Small intestine (tissue), 7 donors: Measurements from ENCODE around the gene SLC25A45. TPM values are rescaled to one million over a fixed set of nuclear protein-coding genes. Genes with fewer than 3 reads are reported as not detected.

Experiments
- DNase-seq, 2 donors: peaks; one replicate each; pipeline versions ENCODE4 v3.0.0 to v3.0.0-alpha.2; 2013
- FAIRE-seq: peaks from 2 replicates; lab custom pipeline; 2012; peaks lifted over from hg19 to GRCh38; lab: Jason Lieb, UNC
- H3K27ac ChIP-seq, 3 donors: one replicate each; pipeline ENCODE4 v1.5.1; 2013; ENCODE audit warnings: low read length in 2 of 3, mild to moderate bottlenecking in 2 of 3, control low read depth in 1 of 3, inconsistent platforms in 1 of 3, low read depth in 1 of 3, moderate library complexity in 1 of 3
- H3K27me3 ChIP-seq, 3 donors: one replicate each; pipeline ENCODE4 v1.6.1; 2013; ENCODE audit warnings: low read length in 3 of 3, inconsistent platforms in 1 of 3; ENCODE audit not compliant: control insufficient read depth in 3 of 3, insufficient read depth in 3 of 3
- H3K36me3 ChIP-seq, 3 donors: one replicate each; pipeline ENCODE4 v1.6.1; 2013; ENCODE audit warnings: low read length in 3 of 3, inconsistent platforms in 1 of 3, low read depth in 1 of 3, mild to moderate bottlenecking in 1 of 3, moderate library complexity in 1 of 3; ENCODE audit not compliant: control insufficient read depth in 3 of 3, insufficient read depth in 2 of 3
- H3K4me1 ChIP-seq, 3 donors: one replicate each; pipeline ENCODE4 v1.6.1; 2013; ENCODE audit warnings: low read length in 2 of 3, inconsistent platforms in 1 of 3, low read depth in 1 of 3, mild to moderate bottlenecking in 1 of 3, moderate library complexity in 1 of 3; ENCODE audit not compliant: control insufficient read depth in 3 of 3, insufficient read depth in 2 of 3
- H3K4me3 ChIP-seq, 3 donors: one replicate each; pipeline ENCODE4 v1.5.1; 2013; ENCODE audit warnings: low read length in 3 of 3, control low read depth in 1 of 3, inconsistent platforms in 1 of 3, low read depth in 1 of 3, mild to moderate bottlenecking in 1 of 3, moderate library complexity in 1 of 3
- H3K9me3 ChIP-seq, 2 donors: one replicate each; pipeline ENCODE4 v1.6.1; 2013; ENCODE audit warnings: low read depth in 1 of 2, low read length in 1 of 2; ENCODE audit not compliant: control insufficient read depth in 2 of 2, insufficient read depth in 1 of 2
- WGBS, 3 donors: extraction: QIAGEN DNeasy Blood & Tissue Kit; methylation state at CpG; one replicate each; pipeline ENCODE4 v1.1.7; 2013; 5-methylcytosine and 5-hydroxymethylcytosine counted together
- polyA plus RNA-seq, 4 donors: library from polyadenylated mRNA; stranded (reverse) in 3 of 4; unstranded in 1 of 4; fragments of 200-250 nt in 3 of 4; fragments of 120-200 nt in 1 of 4; gene quantifications; one replicate each; pipeline versions ENCODE4 v1.2.1 to v1.2.3, GENCODE V29; 2013
- donor health status: healthy with polysubstance abuse.
- donor health status: control.
- donor health status: control.
- donor health status: Bipolar disorder and iron deficiency.
- donor health status: healthy.

The SLC25A45 gene
- polyA plus RNA-seq, 4 donors: 13.9 to 35.4 (median 22.1) TPM

GRCh38 chr11:65412271-65413076 is 30.0 kb upstream of the SLC25A45 start:
- FAIRE-seq (no peak), DNase-seq (no peak)
- Histone ChIP-seq H3K4me1 (peaks cover 2 to 26% (median 6%) of the 10 kb centered on the region in 3 donors), H3K9me3 (no peaks in the 10 kb centered on the region), H3K36me3 (peaks cover 12 to 67% (median 13%) of the 10 kb centered on the region in 3 donors), H3K27me3 (no peaks in the 10 kb centered on the region), H3K27ac (no peak overlapping the region), H3K4me3 (no peak overlapping the region)
- 81 to 87% (median 82%) methylated on average over 24 of the region's 24 CpGs for WGBS, 3 donors

GRCh38 chr11:65411681-65412070 is 29.2 kb upstream of the SLC25A45 start:
- Histone ChIP-seq H3K9me3 (no peaks in the 10 kb centered on the region), H3K36me3 (peaks cover 12 to 74% (median 13%) of the 10 kb centered on the region in 3 donors), H3K27me3 (no peaks in the 10 kb centered on the region), H3K4me3 (no peak overlapping the region), H3K27ac (no peak overlapping the region), H3K4me1 (peaks cover 0 to 18% (median 6%) of the 10 kb centered on the region in 3 donors)
- DNase-seq (no peak), FAIRE-seq (no peak)
- WGBS, 3 donors: 66 to 86% (median 85%) methylated on average over 5 of the region's 5 CpGs

GRCh38 chr11:65410936-65411680 is 28.7 kb upstream of the SLC25A45 start:
- FAIRE-seq: no peak
- Histone ChIP-seq H3K4me3 (no peak overlapping the region), H3K27ac (no peak overlapping the region), H3K9me3 (no peaks in the 10 kb centered on the region), H3K4me1 (peaks cover 0 to 12% (median 3%) of the 10 kb centered on the region in 3 donors), H3K27me3 (no peaks in the 10 kb centered on the region), H3K36me3 (peaks cover 12 to 79% (median 13%) of the 10 kb centered on the region in 3 donors)
- 88 to 92% (median 90%) methylated on average over 24 to 29 of the region's 29 CpGs for WGBS, 3 donors
- no peak for DNase-seq

- H3K4me1 ChIP-seq: peaks cover 0 to 29% (median 7%) of the 10 kb centered on the region in 3 donors
- no peaks in the 10 kb centered on the region for H3K9me3 ChIP-seq
- H3K27me3 ChIP-seq: no peaks in the 10 kb centered on the region
- no peak for DNase-seq
- peak overlapping the region in 1 of 3 donors; percentile 90 for H3K27ac ChIP-seq
- FAIRE-seq: no peak
- WGBS, 3 donors: 90 to 94% (median 94%) methylated on average over 22 to 24 of the region's 24 CpGs
- peaks cover 14 to 82% (median 21%) of the 10 kb centered on the region in 3 donors for H3K36me3 ChIP-seq
- no peak overlapping the region for H3K4me3 ChIP-seq
These were observed 22.3 kb upstream of the SLC25A45 start for GRCh38 chr11:65404638-65405339.

GRCh38 chr11:65404210-65404609 is 21.8 kb upstream of the SLC25A45 start:
- FAIRE-seq (no peak), DNase-seq (no peak)
- Histone ChIP-seq H3K4me1 (peaks cover 0 to 29% (median 7%) of the 10 kb centered on the region in 3 donors), H3K4me3 (no peak overlapping the region), H3K27ac (peak overlapping the region in 1 of 3 donors; percentile 90), H3K9me3 (no peaks in the 10 kb centered on the region), H3K27me3 (no peaks in the 10 kb centered on the region), H3K36me3 (peaks cover 12 to 82% (median 22%) of the 10 kb centered on the region in 3 donors)
- 63 to 71% (median 70%) methylated on average over 11 to 13 of the region's 13 CpGs for WGBS, 3 donors

GRCh38 chr11:65403607-65404121 is 21.2 kb upstream of the SLC25A45 start:
- DNase-seq (no peak), FAIRE-seq (no peak)
- H3K27ac ChIP-seq: peak overlapping the region in 1 of 3 donors; percentile 90
- H3K4me3 ChIP-seq: no peak overlapping the region
- peaks cover 12 to 80% (median 22%) of the 10 kb centered on the region in 3 donors for H3K36me3 ChIP-seq
- WGBS, 3 donors: 63 to 79% (median 72%) methylated on average over 12 of the region's 12 CpGs
- no peaks in the 10 kb centered on the region for H3K27me3 ChIP-seq
- H3K9me3 ChIP-seq: no peaks in the 10 kb centered on the region
- H3K4me1 ChIP-seq: peaks cover 0 to 29% (median 7%) of the 10 kb centered on the region in 3 donors

- no peak for FAIRE-seq
- H3K27ac ChIP-seq: no peak overlapping the region
- H3K36me3 ChIP-seq: peaks cover 8 to 80% (median 26%) of the 10 kb centered on the region in 3 donors
- DNase-seq: no peak
- WGBS, 3 donors: 64 to 75% (median 71%) methylated on average over 2 of the region's 2 CpGs
- no peak overlapping the region for H3K4me3 ChIP-seq
- H3K4me1 ChIP-seq: peaks cover 0 to 29% (median 7%) of the 10 kb centered on the region in 3 donors
- no peaks in the 10 kb centered on the region for H3K27me3 ChIP-seq
- H3K9me3 ChIP-seq: no peaks in the 10 kb centered on the region
These were observed 20.3 kb upstream of the SLC25A45 start for GRCh38 chr11:65402790-65403189.
